GM21360 (cell line): ENCODE results near the gene COMMD1.
A peak's percentile ranks its signal among the peaks of the same experiment; 100 is the strongest.
"Not testable (repeated sequence)": the region's sequence is repeated elsewhere in the genome, so short reads cannot be mapped to it uniquely, and the experiment has no call there.

Experiments
- ATAC-seq: cut with Tn5 transposase; IDR thresholded peaks from one replicate; pipeline ENCODE4 v1.9.1; 2021; ENCODE audit warnings: mild to moderate bottlenecking, moderate library complexity; ENCODE audit not compliant: unreplicated experiment

The COMMD1 gene

GRCh38 chr2:62065243-62065642, 159.8 kb downstream of the COMMD1 start:
- ATAC-seq: no peak

- ATAC-seq: no peak
Observed at GRCh38 chr2:62071126-62071598, 165.7 kb downstream of the COMMD1 start.

- ATAC-seq: no peak
Observed at GRCh38 chr2:62071760-62072680, 166.5 kb downstream of the COMMD1 start.

GRCh38 chr2:62074233-62074632, 168.8 kb downstream of the COMMD1 start:
- no peak for ATAC-seq

- ATAC-seq: no peak
Observed at GRCh38 chr2:62076980-62077638, 171.6 kb downstream of the COMMD1 start.

GRCh38 chr2:62084801-62085200, 179.3 kb downstream of the COMMD1 start:
- ATAC-seq: no peak

- ATAC-seq: no peak
Observed at GRCh38 chr2:62089658-62090057, 184.2 kb downstream of the COMMD1 start.

- ATAC-seq: no peak
Observed at GRCh38 chr2:62091471-62091870, 186.0 kb downstream of the COMMD1 start.

- no peak for ATAC-seq
Observed at GRCh38 chr2:62099050-62099449, 193.6 kb downstream of the COMMD1 start.

- ATAC-seq: peak; percentile 79
Observed at GRCh38 chr2:62099523-62100175, 194.2 kb downstream of the COMMD1 start.

- no peak for ATAC-seq
Observed at GRCh38 chr2:62101886-62102285, 196.4 kb downstream of the COMMD1 start.

GRCh38 chr2:62102402-62102920, 197.0 kb downstream of the COMMD1 start:
- ATAC-seq: no peak

- ATAC-seq: no peak
Observed at GRCh38 chr2:62109554-62109953, 204.1 kb downstream of the COMMD1 start.

- ATAC-seq: no peak
Observed at GRCh38 chr2:62110415-62111025, 205.0 kb downstream of the COMMD1 start.

- ATAC-seq: no peak
Observed at GRCh38 chr2:62112179-62112578, 206.7 kb downstream of the COMMD1 start.

- ATAC-seq: no peak
Observed at GRCh38 chr2:62114564-62114963, 209.1 kb downstream of the COMMD1 start.

- no peak for ATAC-seq
Observed at GRCh38 chr2:62116983-62117382, 211.5 kb downstream of the COMMD1 start.

GRCh38 chr2:62118160-62118559, 212.7 kb downstream of the COMMD1 start:
- ATAC-seq: no peak

- no peak for ATAC-seq
Observed at GRCh38 chr2:62119311-62119974, 214.0 kb downstream of the COMMD1 start.

- ATAC-seq: not testable (repeated sequence)
Observed at GRCh38 chr2:62126239-62126638, 220.8 kb downstream of the COMMD1 start.
